ENCODE results near the gene MLEC.

MLEC gene

DNA sequence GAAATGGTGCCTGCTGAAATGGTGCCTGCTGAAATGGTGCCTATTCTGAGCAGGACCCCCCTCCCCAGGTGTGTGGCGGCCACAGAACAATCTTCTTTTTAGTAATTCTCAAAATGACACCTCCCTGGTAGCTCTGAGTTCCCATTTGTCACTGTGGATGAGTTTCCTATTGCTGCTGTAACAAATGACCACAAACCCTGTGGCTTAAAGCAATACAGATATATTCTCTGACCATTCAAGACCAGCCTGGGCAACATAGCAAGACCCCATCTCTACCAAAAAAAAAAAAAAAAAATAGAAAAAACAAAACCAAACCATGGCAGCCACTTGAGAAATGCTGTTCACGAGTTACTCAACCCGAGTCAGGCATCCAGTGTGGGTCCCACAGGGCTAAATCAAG is 46.6 kb downstream of the MLEC start:
- no peak for DNase-seq
- Histone ChIP-seq H3K9ac (ENCODE audit: low read length) (no peak overlapping the region), H3K79me2 (ENCODE audit: low read length) (no peaks in the 10 kb centered on the region), H3K27me3 (replicated peaks; ENCODE audit: insufficient read depth, low read length) (no peaks in the 10 kb centered on the region), H3K4me3 (ENCODE audit: low read length) (no peak overlapping the region), H3K9me3 (replicated peaks; ENCODE audit: insufficient read depth, low read length) (no peaks in the 10 kb centered on the region), H3F3A (ENCODE audit: insufficient read depth, low read length) (no peaks in the 10 kb centered on the region), H3K9me2 (replicated peaks; ENCODE audit: insufficient read depth, low read length) (no peaks in the 10 kb centered on the region), H3K36me3 (replicated peaks; ENCODE audit: insufficient read depth, low read length) (no peaks in the 10 kb centered on the region), H4K20me1 (ENCODE audit: insufficient read depth, low read length) (no peaks in the 10 kb centered on the region), H3K4me2 (ENCODE audit: low read depth, low read length) (no peak overlapping the region), H3K4me1 (ENCODE audit: low read length) (no peaks in the 10 kb centered on the region), H2AFZ (ENCODE audit: low read length) (no peak overlapping the region), H3K27ac (ENCODE audit: low read length) (no peak overlapping the region)
- no peak for TF ChIP-seq EZH2phosphoT487 (IDR thresholded peaks at IDR 0.05; ENCODE audit: low read length)
- TF ChIP-seq, protein P1, sequence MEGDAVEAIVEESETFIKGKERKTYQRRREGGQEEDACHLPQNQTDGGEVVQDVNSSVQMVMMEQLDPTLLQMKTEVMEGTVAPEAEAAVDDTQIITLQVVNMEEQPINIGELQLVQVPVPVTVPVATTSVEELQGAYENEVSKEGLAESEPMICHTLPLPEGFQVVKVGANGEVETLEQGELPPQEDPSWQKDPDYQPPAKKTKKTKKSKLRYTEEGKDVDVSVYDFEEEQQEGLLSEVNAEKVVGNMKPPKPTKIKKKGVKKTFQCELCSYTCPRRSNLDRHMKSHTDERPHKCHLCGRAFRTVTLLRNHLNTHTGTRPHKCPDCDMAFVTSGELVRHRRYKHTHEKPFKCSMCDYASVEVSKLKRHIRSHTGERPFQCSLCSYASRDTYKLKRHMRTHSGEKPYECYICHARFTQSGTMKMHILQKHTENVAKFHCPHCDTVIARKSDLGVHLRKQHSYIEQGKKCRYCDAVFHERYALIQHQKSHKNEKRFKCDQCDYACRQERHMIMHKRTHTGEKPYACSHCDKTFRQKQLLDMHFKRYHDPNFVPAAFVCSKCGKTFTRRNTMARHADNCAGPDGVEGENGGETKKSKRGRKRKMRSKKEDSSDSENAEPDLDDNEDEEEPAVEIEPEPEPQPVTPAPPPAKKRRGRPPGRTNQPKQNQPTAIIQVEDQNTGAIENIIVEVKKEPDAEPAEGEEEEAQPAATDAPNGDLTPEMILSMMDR (IDR thresholded peaks at IDR 0.05; ENCODE audit: low read length): no peak
- no peak for TF ChIP-seq EZH2 (optimal IDR thresholded peaks at IDR 0.05; ENCODE audit: low read depth, low read length)

DNA sequence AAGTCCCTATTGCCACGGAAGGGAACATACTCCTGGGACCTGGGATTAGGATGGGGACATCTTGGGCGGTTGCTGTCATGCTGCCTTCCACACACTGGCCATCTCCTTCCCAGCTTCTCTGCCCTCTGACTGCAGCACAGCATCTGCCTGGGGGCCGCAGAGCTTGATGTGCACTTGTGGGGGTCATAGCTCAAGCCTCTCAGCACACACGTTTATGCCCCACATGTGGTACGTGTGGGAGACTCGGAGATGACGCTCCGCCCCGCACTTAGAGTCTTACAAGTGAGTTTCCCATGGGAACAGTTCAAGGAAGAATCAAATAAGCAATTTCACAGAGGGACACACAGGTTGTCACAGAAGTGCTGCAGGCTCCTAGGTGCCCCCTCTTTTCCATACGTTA is 47.3 kb downstream of the MLEC start:
- Histone ChIP-seq H3F3A (ENCODE audit: insufficient read depth, low read length) (no peaks in the 10 kb centered on the region), H4K20me1 (ENCODE audit: insufficient read depth, low read length) (no peaks in the 10 kb centered on the region), H3K9ac (ENCODE audit: low read length) (no peak overlapping the region), H3K27me3 (replicated peaks; ENCODE audit: insufficient read depth, low read length) (no peaks in the 10 kb centered on the region), H3K4me1 (ENCODE audit: low read length) (no peaks in the 10 kb centered on the region), H3K36me3 (replicated peaks; ENCODE audit: insufficient read depth, low read length) (no peaks in the 10 kb centered on the region), H3K27ac (ENCODE audit: low read length) (no peak overlapping the region), H3K9me3 (replicated peaks; ENCODE audit: insufficient read depth, low read length) (no peaks in the 10 kb centered on the region), H3K79me2 (ENCODE audit: low read length) (no peaks in the 10 kb centered on the region), H3K9me2 (replicated peaks; ENCODE audit: insufficient read depth, low read length) (no peaks in the 10 kb centered on the region), H3K4me2 (ENCODE audit: low read depth, low read length) (no peak overlapping the region), H2AFZ (ENCODE audit: low read length) (no peak overlapping the region), H3K4me3 (ENCODE audit: low read length) (no peak overlapping the region)
- TF ChIP-seq EZH2phosphoT487 (IDR thresholded peaks at IDR 0.05; ENCODE audit: low read length) (no peak), EZH2 (optimal IDR thresholded peaks at IDR 0.05; ENCODE audit: low read depth, low read length) (no peak)
- TF ChIP-seq, protein P1 (IDR thresholded peaks at IDR 0.05; ENCODE audit: low read length): no peak
- no peak for DNase-seq

DNA sequence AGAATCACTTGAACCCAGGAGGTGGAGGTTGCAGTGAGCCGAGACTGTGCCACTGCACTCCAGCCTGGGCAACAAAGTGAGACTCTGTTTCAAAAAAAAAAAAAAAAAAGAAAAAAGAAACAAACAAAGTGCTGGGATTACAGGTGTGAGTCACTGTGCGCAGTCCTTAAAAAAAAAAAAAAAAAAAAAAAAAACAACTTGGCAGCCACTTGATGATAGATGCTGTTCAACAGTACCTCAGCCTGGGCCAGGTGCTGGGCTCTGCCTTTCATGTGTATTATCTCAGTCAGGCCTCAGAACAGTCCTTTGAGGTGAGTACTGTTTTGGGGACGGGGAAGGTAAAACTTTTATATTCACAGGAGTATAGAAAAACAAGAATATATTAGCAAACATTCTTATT is 48.2 kb downstream of the MLEC start:
- H3K9ac ChIP-seq (ENCODE audit: low read length): no peak overlapping the region
- no peaks in the 10 kb centered on the region for H3K27me3 ChIP-seq (replicated peaks; ENCODE audit: insufficient read depth, low read length)
- no peak overlapping the region for H3K4me2 ChIP-seq (ENCODE audit: low read depth, low read length)
- H3K4me3 ChIP-seq (ENCODE audit: low read length): no peak overlapping the region
- H4K20me1 ChIP-seq (ENCODE audit: insufficient read depth, low read length): no peaks in the 10 kb centered on the region
- no peak for TF ChIP-seq EZH2phosphoT487 (IDR thresholded peaks at IDR 0.05; ENCODE audit: low read length)
- TF ChIP-seq, protein P1 (IDR thresholded peaks at IDR 0.05; ENCODE audit: low read length): no peak
- TF ChIP-seq EZH2 (optimal IDR thresholded peaks at IDR 0.05; ENCODE audit: low read depth, low read length): no peak
- no peak overlapping the region for H2AFZ ChIP-seq (ENCODE audit: low read length)
- H3K9me2 ChIP-seq (replicated peaks; ENCODE audit: insufficient read depth, low read length): no peaks in the 10 kb centered on the region
- no peaks in the 10 kb centered on the region for H3K79me2 ChIP-seq (ENCODE audit: low read length)
- DNase-seq: no peak
- no peaks in the 10 kb centered on the region for H3K36me3 ChIP-seq (replicated peaks; ENCODE audit: insufficient read depth, low read length)
- H3K4me1 ChIP-seq (ENCODE audit: low read length): no peaks in the 10 kb centered on the region
- no peaks in the 10 kb centered on the region for H3K9me3 ChIP-seq (replicated peaks; ENCODE audit: insufficient read depth, low read length)
- H3F3A ChIP-seq (ENCODE audit: insufficient read depth, low read length): no peaks in the 10 kb centered on the region
- no peak overlapping the region for H3K27ac ChIP-seq (ENCODE audit: low read length)
